CD4-positive, alpha-beta memory T cell (primary cell): ENCODE results near the gene KRT13. TPM values are rescaled to one million over a fixed set of nuclear protein-coding genes. Genes with fewer than 3 reads are reported as not detected.

Experiments used
- CTCF ChIA-PET: fragments of 350-600 bp; sonication (Branson Sonifier 250); formaldehyde crosslinking; loops from one replicate; lab custom pipeline; 2021; ENCODE audit warnings: inconsistent platforms; ENCODE audit not compliant: partially characterized antibody; lab: Charles Lee
- POLR2A ChIA-PET: fragments of 350-600 bp; sonication (Branson Sonifier 250); formaldehyde crosslinking; loops from one replicate; lab custom pipeline; 2021; ENCODE audit not compliant: partially characterized antibody; lab: Charles Lee
- DNase-seq, 5 donors: peaks; one replicate each; pipeline versions ENCODE4 v3.0.0 to v3.0.0-alpha.2; 2020 to 2022; ENCODE audit warnings: mixed read lengths in 1 of 5
- H3K27ac ChIP-seq: one replicate; pipeline ENCODE4 v1.7.0; 2013; ENCODE audit warnings: low read depth, low read length
- H3K27me3 ChIP-seq: 2 replicates; pipeline ENCODE4 v1.7.0; 2013; ENCODE audit warnings: mild to moderate bottlenecking, low read length, moderate library complexity; ENCODE audit not compliant: insufficient read depth
- H3K36me3 ChIP-seq: 2 replicates; pipeline ENCODE4 v1.7.0; 2013; ENCODE audit warnings: mild to moderate bottlenecking, low read length, moderate library complexity; ENCODE audit not compliant: insufficient read depth
- H3K4me1 ChIP-seq: 2 replicates; pipeline ENCODE4 v1.7.0; 2013; ENCODE audit warnings: mild to moderate bottlenecking, low read length, moderate library complexity; ENCODE audit not compliant: insufficient read depth
- H3K4me3 ChIP-seq, 2 donors: one replicate each; pipeline ENCODE4 v1.7.0; 2013; ENCODE audit warnings: low read length in 2 of 2, mild to moderate bottlenecking in 1 of 2
- H3K9me3 ChIP-seq, 2 donors: one replicate each; pipeline ENCODE4 v1.7.0; 2013; ENCODE audit warnings: low read length in 2 of 2, control low read depth in 1 of 2; ENCODE audit not compliant: control insufficient read depth in 1 of 2
- H3K27ac Mint-ChIP-seq, 7 donors: one replicate each; pipeline ENCODE4 v1.8.0; 2020 to 2021; ENCODE audit warnings: mixed read lengths in 7 of 7, mild to moderate bottlenecking in 6 of 7, inconsistent platforms in 3 of 7, moderate library complexity in 3 of 7
- H3K27me3 Mint-ChIP-seq, 2 donors: one replicate each; pipeline ENCODE4 v1.8.0; 2020 to 2021; ENCODE audit warnings: mixed read lengths in 2 of 2
- H3K36me3 Mint-ChIP-seq, 2 donors: one replicate each; pipeline ENCODE4 v1.8.0; 2020 to 2021; ENCODE audit warnings: mixed read lengths in 2 of 2, inconsistent platforms in 1 of 2, mild to moderate bottlenecking in 1 of 2
- H3K4me1 Mint-ChIP-seq, 4 donors: one replicate each; pipeline ENCODE4 v1.8.0; 2020 to 2021; ENCODE audit warnings: mixed read lengths in 4 of 4, mild to moderate bottlenecking in 1 of 4
- H3K4me3 Mint-ChIP-seq, 8 donors: one replicate each; pipeline ENCODE4 v1.8.0; 2020 to 2021; ENCODE audit warnings: mixed read lengths in 8 of 8, mild to moderate bottlenecking in 7 of 8, moderate library complexity in 6 of 8, inconsistent platforms in 3 of 8
- H3K9me3 Mint-ChIP-seq, 8 donors: one replicate each; pipeline ENCODE4 v1.8.0; 2020 to 2021; ENCODE audit warnings: mixed read lengths in 8 of 8, mild to moderate bottlenecking in 5 of 8, inconsistent platforms in 3 of 8, moderate library complexity in 1 of 8
- intact Hi-C: fragments of 100-400 bp; cut with micrococcal nuclease; formaldehyde crosslinking; loops from one replicate; pipeline ENCODE4 v1.15.1; 2023
- microRNA-seq: library from miRNA; unstranded; fragments of <30 nt; microRNA quantifications from one replicate; pipeline ENCODE4 v1.2.0, GENCODE V29; 2021; ENCODE audit warnings: borderline replicate concordance, borderline number of aligned reads, borderline microRNAs expressed, mixed read lengths
- polyA plus RNA-seq, 2 donors: library from polyadenylated mRNA; unstranded; fragments of 300-500 nt; fragmentation: Illumina TruSeq; gene quantifications; one replicate each; pipeline ENCODE4 v1.2.3, GENCODE V29; 2021
- total RNA-seq, 2 experiments: library from RNA; stranded (reverse); gene quantifications; one replicate each; pipeline ENCODE4 v1.2.3, GENCODE V29; 2021

The KRT13 gene
- total and polyA plus RNA-seq, 4 experiments from 2014 or later, result not detected

DNA sequence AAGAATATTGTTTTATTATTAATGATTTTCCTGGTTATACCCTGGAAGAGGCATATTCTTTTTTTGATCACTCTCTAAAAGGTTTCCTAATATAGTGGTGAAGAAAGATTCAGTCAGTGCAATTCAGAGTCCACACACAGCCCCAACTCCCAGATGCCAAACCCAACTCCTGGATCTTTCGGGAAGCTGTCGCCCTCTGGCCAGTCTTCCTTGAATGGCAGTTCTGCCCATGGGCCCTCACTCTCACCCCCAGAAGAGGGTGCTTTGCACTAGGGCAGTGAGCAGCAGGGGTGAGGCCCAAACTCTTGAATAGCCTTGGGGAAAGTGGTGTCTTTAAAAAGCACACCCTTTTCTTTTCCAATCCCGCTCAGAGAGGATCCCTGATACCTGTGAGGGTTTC is 49.2 kb downstream of the KRT13 start:
- Mint-ChIP-seq H3K4me3 (no peak overlapping the region), H3K27ac (no peak overlapping the region), H3K9me3 (peaks cover 0 to 2% (median 0%) of the 10 kb centered on the region in 8 donors), H3K36me3 (no peaks in the 10 kb centered on the region), H3K4me1 (peaks cover 0 to 2% (median 0%) of the 10 kb centered on the region in 4 donors), H3K27me3 (no peaks in the 10 kb centered on the region)
- Histone ChIP-seq H3K4me1 (no peaks in the 10 kb centered on the region), H3K4me3 (no peak overlapping the region), H3K36me3 (no peaks in the 10 kb centered on the region), H3K9me3 (no peaks in the 10 kb centered on the region), H3K27ac (no peak overlapping the region), H3K27me3 (no peaks in the 10 kb centered on the region)
- intact Hi-C loops, result no loop called here
- no peak for DNase-seq
- CTCF ChIA-PET, result no interaction called here
- POLR2A ChIA-PET, result no interaction called here

DNA sequence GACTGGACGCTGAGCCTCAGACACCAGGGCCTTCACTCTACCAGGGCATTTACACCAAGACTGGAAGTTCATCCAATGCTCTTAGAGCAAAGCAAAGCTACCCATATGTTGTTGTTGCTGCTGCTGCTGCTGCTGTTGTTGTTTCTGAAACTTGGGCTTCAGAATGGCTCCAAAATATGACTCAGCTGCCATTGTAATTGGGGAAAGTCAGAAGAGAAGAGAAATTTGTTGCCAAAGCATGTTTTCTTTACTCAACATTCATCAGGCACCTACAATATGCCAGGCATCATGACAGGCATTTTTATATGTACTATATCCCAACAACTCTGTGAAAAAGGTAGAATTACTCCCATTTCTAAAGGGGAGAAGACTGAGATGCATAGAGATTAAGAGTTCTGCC is 50.2 kb downstream of the KRT13 start:
- peaks cover 0 to under 1% of the 10 kb centered on the region in 2 donors for H3K27me3 Mint-ChIP-seq
- peaks cover 0 to 2% (median 0%) of the 10 kb centered on the region in 4 donors for H3K4me1 Mint-ChIP-seq
- H3K27ac Mint-ChIP-seq, result no peak overlapping the region
- no peak overlapping the region for H3K27ac ChIP-seq
- DNase-seq, result no peak
- H3K4me3 ChIP-seq, result no peak overlapping the region
- no peaks in the 10 kb centered on the region for H3K4me1 ChIP-seq
- intact Hi-C loops, result no loop called here
- POLR2A ChIA-PET, result no interaction called here
- no peaks in the 10 kb centered on the region for H3K9me3 ChIP-seq
- no peaks in the 10 kb centered on the region for H3K36me3 Mint-ChIP-seq
- CTCF ChIA-PET, result no interaction called here
- H3K4me3 Mint-ChIP-seq, result no peak overlapping the region
- H3K9me3 Mint-ChIP-seq, result peaks cover 0 to 2% (median 0%) of the 10 kb centered on the region in 8 donors
- H3K27me3 ChIP-seq, result no peaks in the 10 kb centered on the region
- no peaks in the 10 kb centered on the region for H3K36me3 ChIP-seq

DNA sequence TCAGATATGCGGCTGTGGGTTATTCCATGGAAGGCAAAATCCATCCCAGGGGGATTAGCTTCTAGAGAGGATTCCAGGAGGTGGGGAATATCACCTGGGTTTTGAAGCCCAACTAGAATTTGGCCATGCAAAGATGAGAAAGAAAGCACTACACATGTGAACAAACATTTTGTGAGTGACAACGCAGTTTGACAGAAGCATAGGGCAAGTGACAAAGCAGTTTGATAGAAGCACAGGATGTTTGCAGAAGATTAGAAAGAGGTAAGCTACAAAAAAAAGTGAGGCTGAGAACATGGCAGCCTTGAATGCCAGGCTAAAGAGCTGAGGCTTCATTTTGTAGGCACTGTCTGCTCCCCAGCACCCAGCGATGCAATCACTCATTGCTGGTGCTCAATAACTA is 52.3 kb downstream of the KRT13 start:
- Mint-ChIP-seq H3K36me3 (no peaks in the 10 kb centered on the region), H3K4me1 (peaks cover 0 to 4% (median 0%) of the 10 kb centered on the region in 4 donors), H3K27ac (no peak overlapping the region), H3K9me3 (peaks cover 0 to 2% (median 0%) of the 10 kb centered on the region in 8 donors), H3K27me3 (peaks cover 0 to 6% of the 10 kb centered on the region in 2 donors), H3K4me3 (no peak overlapping the region)
- intact Hi-C loops, result no loop called here
- Histone ChIP-seq H3K27me3 (no peaks in the 10 kb centered on the region), H3K9me3 (no peaks in the 10 kb centered on the region), H3K4me3 (no peak overlapping the region), H3K36me3 (no peaks in the 10 kb centered on the region), H3K27ac (no peak overlapping the region), H3K4me1 (no peaks in the 10 kb centered on the region)
- DNase-seq, result no peak
- POLR2A ChIA-PET, result no interaction called here
- CTCF ChIA-PET, result interaction anchor here (0.9 kb wide), 1 partner anchor 424 kb away, joined by 3 read pairs; no protein-coding TSS in a partner anchor

DNA sequence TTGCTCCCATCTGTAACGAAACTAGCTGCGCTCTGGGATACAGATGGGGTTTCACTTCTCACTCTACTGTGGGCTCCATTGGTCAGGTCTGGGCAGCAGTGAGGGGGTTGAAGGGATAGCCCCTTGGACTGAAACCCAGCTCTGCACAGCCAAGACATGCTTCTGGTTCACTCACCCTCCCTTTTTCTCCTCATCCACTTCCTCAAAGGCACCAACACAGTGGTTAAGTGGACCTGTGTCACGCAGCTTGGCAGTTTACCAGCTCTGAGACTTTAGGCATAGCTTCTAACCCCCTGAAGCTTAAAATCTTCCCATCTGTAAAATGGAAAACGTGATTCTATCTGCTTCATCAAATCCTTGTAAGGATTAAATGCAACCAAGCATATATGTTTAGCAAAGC is 53.1 kb downstream of the KRT13 start:
- intact Hi-C loops, result no loop called here
- ChIA-PET POLR2A (no interaction called here), CTCF (interaction anchor here (0.9 to 1.8 kb wide), 2 partner anchors 9 to 423 kb away, joined by 3 to 4 read pairs; no protein-coding TSS in a partner anchor)
- H3K4me3 Mint-ChIP-seq, result no peak overlapping the region
- Histone ChIP-seq H3K4me3 (no peak overlapping the region), H3K27me3 (no peaks in the 10 kb centered on the region), H3K4me1 (no peaks in the 10 kb centered on the region), H3K36me3 (no peaks in the 10 kb centered on the region), H3K9me3 (no peaks in the 10 kb centered on the region), H3K27ac (no peak overlapping the region)
- peaks cover 0 to 2% (median 0%) of the 10 kb centered on the region in 8 donors for H3K9me3 Mint-ChIP-seq
- H3K4me1 Mint-ChIP-seq, result peaks cover 0 to 4% (median 0%) of the 10 kb centered on the region in 4 donors
- H3K36me3 Mint-ChIP-seq, result no peaks in the 10 kb centered on the region
- peaks cover 0 to 7% of the 10 kb centered on the region in 2 donors for H3K27me3 Mint-ChIP-seq
- no peak for DNase-seq
- peak overlapping the region in 2 of 7 donors; percentile 50 to 55 for H3K27ac Mint-ChIP-seq

DNA sequence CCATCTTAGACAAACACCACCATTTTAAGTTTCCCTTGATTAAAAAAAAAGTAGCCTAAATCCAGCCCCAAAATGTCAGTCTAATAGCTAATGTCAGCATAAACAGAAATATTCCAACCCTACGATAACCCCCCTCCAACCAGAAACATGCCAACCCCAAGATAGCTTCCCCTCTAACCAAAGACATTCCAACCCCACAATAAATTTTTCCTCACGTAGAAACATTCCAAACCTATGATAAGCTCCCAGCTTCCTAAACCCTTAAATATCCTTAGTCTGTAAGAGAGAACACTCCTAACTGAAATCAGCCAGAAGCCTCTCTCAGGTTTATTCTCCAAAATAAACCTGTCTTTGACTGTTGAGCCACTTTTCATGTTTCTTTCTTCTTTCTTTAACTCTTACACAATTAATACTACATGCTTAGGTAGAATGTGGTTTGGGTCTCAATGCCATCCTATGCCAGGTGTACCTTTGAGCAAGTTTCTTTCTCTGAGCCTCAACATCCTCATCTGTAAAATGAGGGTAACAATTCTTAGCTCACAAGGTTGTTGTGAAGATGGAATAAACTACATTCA is 54.2 kb downstream of the KRT13 start:
- POLR2A ChIA-PET, result no interaction called here
- CTCF ChIA-PET, result interaction anchor here (1.8 kb wide), 1 partner anchor 10 kb away, joined by 4 read pairs; no protein-coding TSS in a partner anchor
- H3K36me3 Mint-ChIP-seq, result no peaks in the 10 kb centered on the region

More for the DNA sequence above, 54.2 kb downstream of the KRT13 start:
- H3K27me3 Mint-ChIP-seq, result peaks cover 1 to 8% of the 10 kb centered on the region in 2 donors
- peaks cover 0 to 4% (median under 1%) of the 10 kb centered on the region in 4 donors for H3K4me1 Mint-ChIP-seq
- Histone ChIP-seq H3K9me3 (no peaks in the 10 kb centered on the region), H3K4me1 (no peaks in the 10 kb centered on the region), H3K36me3 (no peaks in the 10 kb centered on the region), H3K27me3 (no peaks in the 10 kb centered on the region), H3K4me3 (no peak overlapping the region), H3K27ac (no peak overlapping the region)
- intact Hi-C loops, result no loop called here
- peaks cover 0 to 2% (median 0%) of the 10 kb centered on the region in 8 donors for H3K9me3 Mint-ChIP-seq
- H3K4me3 Mint-ChIP-seq, result no peak overlapping the region
- DNase-seq, result no peak
- peak overlapping the region in 1 of 7 donors; percentile 32 for H3K27ac Mint-ChIP-seq

Small RNAs within 50 kb of the gene (microRNA-seq; reads per million reads assigned to microRNA genes)
- gene MIR6510, result not detected

Other genes with a start within 250 kb of the KRT13 start
- not detected for gene KRTAP9-6, start 240.2 kb downstream of the KRT13 start, total RNA-seq
- not detected for gene KRTAP9-6, start 240.2 kb downstream of the KRT13 start, polyA plus RNA-seq
- not detected for gene KRTAP9-7, start 229.9 kb downstream of the KRT13 start, total RNA-seq
- not detected for gene KRTAP9-7, start 229.9 kb downstream of the KRT13 start, polyA plus RNA-seq
- not detected for gene KRTAP29-1, start 202.8 kb downstream of the KRT13 start, total RNA-seq
- gene KRTAP29-1, start 202.8 kb downstream of the KRT13 start, polyA plus RNA-seq, result not detected
- under 1 TPM in 1 of 2 experiments, not detected in 1; 0.28 TPM for gene KRTAP16-1, start 196.3 kb downstream of the KRT13 start, total RNA-seq
- gene KRTAP16-1, start 196.3 kb downstream of the KRT13 start, polyA plus RNA-seq, result not detected
- gene KRTAP17-1, start 189.9 kb downstream of the KRT13 start, total RNA-seq, result not detected
- not detected for gene KRTAP17-1, start 189.9 kb downstream of the KRT13 start, polyA plus RNA-seq
- not detected for gene KRT33A, start 154.8 kb downstream of the KRT13 start, total RNA-seq
- gene KRT33A, start 154.8 kb downstream of the KRT13 start, polyA plus RNA-seq, result not detected
- not detected for gene KRT33B, start 135.8 kb downstream of the KRT13 start, total RNA-seq
- not detected for gene KRT33B, start 135.8 kb downstream of the KRT13 start, polyA plus RNA-seq
- gene KRT34, start 123.3 kb downstream of the KRT13 start, total RNA-seq, result not detected
- gene KRT34, start 123.3 kb downstream of the KRT13 start, polyA plus RNA-seq, result not detected
- not detected for gene KRT31, start 108.0 kb downstream of the KRT13 start, total RNA-seq
- gene KRT31, start 108.0 kb downstream of the KRT13 start, polyA plus RNA-seq, result not detected
- not detected for gene KRT37, start 81.0 kb downstream of the KRT13 start, total RNA-seq
- gene KRT37, start 81.0 kb downstream of the KRT13 start, polyA plus RNA-seq, result not detected
- not detected for gene KRT38, start 64.6 kb downstream of the KRT13 start, total RNA-seq
- gene KRT38, start 64.6 kb downstream of the KRT13 start, polyA plus RNA-seq, result not detected
- not detected for gene KRT32, start 38.2 kb downstream of the KRT13 start, total RNA-seq
- not detected for gene KRT32, start 38.2 kb downstream of the KRT13 start, polyA plus RNA-seq
- gene KRT35, start 24.5 kb downstream of the KRT13 start, total RNA-seq, result not detected
- gene KRT35, start 24.5 kb downstream of the KRT13 start, polyA plus RNA-seq, result not detected
- not detected for gene KRT36, start 15.7 kb downstream of the KRT13 start, total RNA-seq
- gene KRT36, start 15.7 kb downstream of the KRT13 start, polyA plus RNA-seq, result not detected
- not detected for gene KRT15, start 13.3 kb upstream of the KRT13 start, total RNA-seq
- not detected for gene KRT15, start 13.3 kb upstream of the KRT13 start, polyA plus RNA-seq
- not detected for gene KRT19, start 22.7 kb upstream of the KRT13 start, total RNA-seq
- gene KRT19, start 22.7 kb upstream of the KRT13 start, polyA plus RNA-seq, result not detected
- gene KRT9, start 66.4 kb upstream of the KRT13 start, total RNA-seq, result not detected
- not detected for gene KRT9, start 66.4 kb upstream of the KRT13 start, polyA plus RNA-seq
- gene KRT14, start 81.3 kb upstream of the KRT13 start, total RNA-seq, result not detected
- gene KRT14, start 81.3 kb upstream of the KRT13 start, polyA plus RNA-seq, result not detected
- gene KRT16, start 107.2 kb upstream of the KRT13 start, total RNA-seq, result not detected
- not detected for gene KRT16, start 107.2 kb upstream of the KRT13 start, polyA plus RNA-seq
- gene KRT17, start 119.0 kb upstream of the KRT13 start, total RNA-seq, result not detected
- not detected for gene KRT17, start 119.0 kb upstream of the KRT13 start, polyA plus RNA-seq
- gene EIF1, start 183.3 kb upstream of the KRT13 start, total RNA-seq, result 100 to 1,000 TPM; 776 to 839 TPM
- 1,000 to 10,000 TPM; 1,081 to 1,611 TPM for gene EIF1, start 183.3 kb upstream of the KRT13 start, polyA plus RNA-seq
- gene GAST, start 206.7 kb upstream of the KRT13 start, total RNA-seq, result not detected
- gene GAST, start 206.7 kb upstream of the KRT13 start, polyA plus RNA-seq, result not detected
- gene HAP1, start 229.0 kb upstream of the KRT13 start, total RNA-seq, result under 1 TPM; 0.29 to 0.33 TPM
- not detected for gene HAP1, start 229.0 kb upstream of the KRT13 start, polyA plus RNA-seq